SK-N-MC (cell line): ENCODE measurements around the gene ARID5B.

ENCODE experiments used
- EZH2 ChIP-seq: fragments of 200-600 bp; sonication (generic); IDR thresholded peaks from one replicate; pipeline ENCODE4 v1.6.1; 2017; ENCODE audit warnings: antibody characterized with exemption
- POLR2AphosphoS5 ChIP-seq: IDR thresholded peaks from 2 replicates; pipeline ENCODE4 v1.6.1; 2012; ENCODE audit warnings: mild to moderate bottlenecking, low read depth, low read length, borderline replicate concordance

- no peak for TF ChIP-seq EZH2
- TF ChIP-seq POLR2AphosphoS5 = no peak
Measured at GRCh38 chr10:62079885-62080559, 178.5 kb downstream of the ARID5B start.
